Skeletal muscle tissue (tissue), 5 donors: ENCODE data around the gene DHRS3. TPM values are rescaled to one million over a fixed set of nuclear protein-coding genes. Genes with fewer than 3 reads are reported as not detected.

Source experiments
- H3K27ac ChIP-seq: one replicate; pipeline ENCODE4 v1.7.0; 2013; ENCODE audit warnings: mild to moderate bottlenecking, low read depth, low read length, inconsistent platforms
- H3K27me3 ChIP-seq, 3 donors: one replicate each; pipeline ENCODE4 v1.7.0; 2013; ENCODE audit warnings: low read length in 3 of 3; ENCODE audit not compliant: control insufficient read depth in 3 of 3, insufficient read depth in 3 of 3
- H3K36me3 ChIP-seq, 3 donors: one replicate each; pipeline ENCODE4 v1.7.0; 2013; ENCODE audit warnings: low read length in 3 of 3; ENCODE audit not compliant: control insufficient read depth in 3 of 3, insufficient read depth in 3 of 3
- H3K4me1 ChIP-seq, 3 donors: one replicate each; pipeline ENCODE4 v1.7.0; 2013; ENCODE audit warnings: low read length in 3 of 3, mild to moderate bottlenecking in 3 of 3; ENCODE audit not compliant: control insufficient read depth in 3 of 3, insufficient read depth in 3 of 3
- H3K4me3 ChIP-seq, 3 donors: one replicate each; pipeline ENCODE4 v1.7.0; 2013; ENCODE audit warnings: low read length in 3 of 3
- H3K9ac ChIP-seq, 3 donors: one replicate each; pipeline ENCODE4 v1.7.0; 2013; ENCODE audit warnings: low read length in 3 of 3, mild to moderate bottlenecking in 3 of 3, moderate library complexity in 2 of 3, low read depth in 1 of 3
- H3K9me3 ChIP-seq, 3 donors: one replicate each; pipeline ENCODE4 v1.7.0; 2013; ENCODE audit warnings: low read length in 3 of 3; ENCODE audit not compliant: control insufficient read depth in 3 of 3
- small RNA-seq: library from RNA; depleted of rRNA; stranded (forward); fragments of <200 nt; gene quantifications from one replicate; pipeline ENCODE3, GENCODE V24; 2014
- total RNA-seq: library from RNA; depleted of rRNA; stranded (reverse); fragments of >200 nt; gene quantifications from one replicate; pipeline ENCODE4 v1.2.3, GENCODE V29; 2014
- donor health status: Osteomylitis.

Gene DHRS3
- total RNA-seq, 1 donor from 2014 or later = 37.6 TPM

DNA sequence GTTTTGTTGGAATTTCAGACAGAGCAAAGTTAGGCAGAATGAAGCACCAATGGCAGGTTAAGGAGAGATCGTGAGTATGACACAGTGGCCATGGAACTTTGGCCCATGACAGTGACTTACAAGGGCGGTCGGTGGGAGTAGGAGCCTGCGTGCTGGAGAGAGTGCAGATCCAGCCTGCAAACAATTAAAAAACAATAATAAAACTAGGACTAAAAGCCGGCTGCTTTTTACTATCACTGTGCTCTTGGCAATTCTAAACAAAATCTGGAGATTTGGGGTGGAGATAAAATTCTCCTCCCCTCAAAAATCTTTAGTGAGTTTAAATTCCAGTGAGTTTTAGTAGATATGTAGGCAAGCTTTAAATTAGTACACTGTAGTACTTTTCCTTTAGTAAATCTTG lies 96.9 kb downstream of the DHRS3 start:
- Histone ChIP-seq H3K36me3 (no peaks in the 10 kb centered on the region), H3K27me3 (no peaks in the 10 kb centered on the region), H3K27ac (no peak overlapping the region), H3K9ac (no peak overlapping the region), H3K4me1 (peaks cover 12 to 20% (median 17%) of the 10 kb centered on the region in 3 donors), H3K4me3 (no peak overlapping the region), H3K9me3 (no peaks in the 10 kb centered on the region)

DNA sequence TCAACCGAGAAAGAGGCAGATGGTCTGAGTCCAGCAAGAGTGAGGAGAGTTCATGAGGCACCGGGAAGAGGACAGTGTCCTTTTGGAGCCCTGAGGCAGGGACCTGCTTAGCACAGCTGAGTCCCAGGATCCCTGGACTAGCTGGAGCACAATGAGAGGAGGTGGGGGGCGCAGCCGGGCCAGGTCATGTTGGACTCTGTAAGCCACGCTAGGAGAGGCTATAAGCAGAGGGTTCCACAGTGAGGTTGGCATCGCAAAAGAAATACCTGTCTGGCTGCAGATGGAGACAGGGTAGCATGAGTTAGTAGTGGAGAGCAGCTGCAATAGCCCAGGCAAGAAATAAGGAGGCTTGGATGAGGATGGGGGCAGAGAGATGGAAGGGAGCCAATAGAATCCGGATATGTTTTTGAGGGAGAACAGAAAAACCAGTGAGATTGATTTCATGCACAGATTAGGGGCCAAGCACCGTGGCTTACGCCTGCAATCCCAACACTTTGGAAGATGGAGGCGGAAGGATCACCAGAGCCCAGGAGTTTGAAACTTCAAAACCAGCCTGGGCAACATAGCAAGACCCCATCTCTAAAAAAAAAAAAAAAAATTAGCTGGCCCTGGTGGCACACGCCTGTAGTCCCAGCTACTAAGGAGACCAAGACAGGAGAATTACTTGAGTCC lies 98.2 kb downstream of the DHRS3 start:
- H3K27ac ChIP-seq = no peak overlapping the region
- H3K9ac ChIP-seq = peak overlapping the region in 1 of 3 donors; percentile 16
- H3K36me3 ChIP-seq = no peaks in the 10 kb centered on the region
- H3K4me3 ChIP-seq = no peak overlapping the region
- H3K4me1 ChIP-seq = peaks cover 6 to 12% (median 9%) of the 10 kb centered on the region in 3 donors
- no peaks in the 10 kb centered on the region for H3K9me3 ChIP-seq
- H3K27me3 ChIP-seq = no peaks in the 10 kb centered on the region

DNA sequence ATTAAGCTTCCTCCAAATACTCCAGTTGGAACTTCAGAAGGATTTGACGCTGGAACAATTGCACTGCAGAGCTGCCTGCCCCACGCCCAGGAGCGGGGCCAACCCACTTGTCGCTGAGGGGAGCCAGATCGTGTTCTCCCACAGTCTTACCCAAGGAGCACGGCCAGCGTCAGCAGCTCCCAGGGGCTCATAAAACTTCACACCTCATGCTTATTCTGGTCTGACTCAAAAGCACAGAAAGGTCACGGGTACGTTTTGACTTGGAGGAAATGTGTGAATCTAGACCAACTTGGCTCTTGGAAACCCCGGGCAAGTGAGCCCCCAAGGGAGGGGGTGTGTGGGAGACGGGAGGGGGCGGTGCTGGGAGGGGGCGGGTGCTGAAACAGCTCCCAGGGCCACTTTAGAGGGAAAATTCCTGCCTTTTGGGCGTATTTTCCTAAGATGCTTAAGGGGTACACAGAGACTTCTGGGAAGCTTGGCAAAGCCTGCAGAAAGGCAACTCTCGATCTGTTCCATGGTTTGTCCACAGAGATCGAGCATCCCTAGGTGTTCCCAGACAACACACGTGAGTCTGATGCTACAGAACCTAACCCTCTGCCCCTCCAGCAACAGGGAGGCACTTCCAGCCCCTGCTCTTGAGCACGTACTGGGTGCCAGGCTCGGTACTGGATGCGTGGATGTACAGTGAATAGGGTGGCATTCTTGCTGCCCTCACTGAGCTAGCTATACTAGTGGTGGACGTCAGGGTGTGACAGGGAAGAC lies 98.9 kb downstream of the DHRS3 start:
- no peaks in the 10 kb centered on the region for H3K9me3 ChIP-seq
- H3K4me1 ChIP-seq = peaks cover 12 to 14% (median 14%) of the 10 kb centered on the region in 3 donors
- H3K36me3 ChIP-seq = no peaks in the 10 kb centered on the region
- H3K27ac ChIP-seq = no peak overlapping the region
- peak overlapping the region in 2 of 3 donors; percentile 31 to 35 for H3K4me3 ChIP-seq
- H3K27me3 ChIP-seq = no peaks in the 10 kb centered on the region
- peak overlapping the region in 1 of 3 donors; percentile 68 for H3K9ac ChIP-seq

Small RNA genes within 50 kb of the gene (small RNA-seq; reads per million reads assigned to genes)
- gene MIR6730 (not detected), gene RNU6ATAC18P (not detected)

Other genes with a start within 250 kb of the DHRS3 start
- gene AADACL4, start 25.9 kb upstream of the DHRS3 start, total RNA-seq = not detected
- not detected for gene AADACL3, start 97.9 kb upstream of the DHRS3 start, total RNA-seq
- under 0.01 TPM for gene CFAP107, start 128.0 kb upstream of the DHRS3 start, total RNA-seq
- not detected for gene PRAMEF12, start 155.5 kb upstream of the DHRS3 start, total RNA-seq
- gene PRAMEF1, start 173.2 kb upstream of the DHRS3 start, total RNA-seq = not detected
- gene PRAMEF11, start 213.2 kb upstream of the DHRS3 start, total RNA-seq = not detected
- gene HNRNPCL1, start 230.5 kb upstream of the DHRS3 start, total RNA-seq = not detected
- not detected for gene PRAMEF2, start 238.9 kb upstream of the DHRS3 start, total RNA-seq